H1 (cell line): ENCODE data around the gene DRC7.

Source experiments
- EP300 ChIP-seq, 2 experiments: IDR thresholded peaks; 1 replicate in 1 of 2; 2 replicates in 1 of 2; pipeline ENCODE4 v1.6.1; 2011 to 2012; ENCODE audit warnings: low read depth in 2 of 2, low read length in 2 of 2, mild to moderate bottlenecking in 2 of 2, borderline replicate concordance in 1 of 2, inconsistent platforms in 1 of 2, moderate library complexity in 1 of 2
- JUND ChIP-seq: IDR thresholded peaks from 2 replicates; pipeline ENCODE4 v1.6.1; 2011; ENCODE audit warnings: mild to moderate bottlenecking, improper control_type of control experiment, low read length
- POLR2A ChIP-seq, 2 experiments: IDR thresholded peaks; 1 replicate in 1 of 2; 2 replicates in 1 of 2; pipeline ENCODE4 v1.6.1; 2011; ENCODE audit warnings: low read depth in 2 of 2, low read length in 2 of 2, mild to moderate bottlenecking in 2 of 2; ENCODE audit errors: control extremely low read depth in 1 of 2
- RAD21 ChIP-seq, 2 experiments: IDR thresholded peaks in 1 of 2; conservative IDR thresholded peaks in 1 of 2; 2 replicates each; pipeline ENCODE4 v1.6.1; 2011; ENCODE audit warnings: low read depth in 2 of 2, low read length in 2 of 2, improper control_type of control experiment in 1 of 2, inconsistent platforms in 1 of 2, mild to moderate bottlenecking in 1 of 2, moderate library complexity in 1 of 2
- TEAD4 ChIP-seq: IDR thresholded peaks from 2 replicates; pipeline ENCODE4 v1.6.1; 2012; ENCODE audit warnings: low read depth, low read length, inconsistent platforms, mixed read lengths
- YY1 ChIP-seq: IDR thresholded peaks from 2 replicates; pipeline ENCODE4 v1.6.1; 2011; ENCODE audit warnings: low read depth, mild to moderate bottlenecking, low read length
- TF ChIP-seq, protein P1 (sequence below), 3 experiments: IDR thresholded peaks; 1 replicate in 2 of 3; 2 replicates in 1 of 3; pipeline versions ENCODE4 v1.5.1 to v1.6.1; 2011; ENCODE audit warnings: low read length in 3 of 3, mild to moderate bottlenecking in 3 of 3, inconsistent platforms in 2 of 3, low read depth in 1 of 3, moderate library complexity in 1 of 3; ENCODE audit not compliant: insufficient read depth in 1 of 3; ENCODE audit errors: control extremely low read depth in 1 of 3

DNA sequence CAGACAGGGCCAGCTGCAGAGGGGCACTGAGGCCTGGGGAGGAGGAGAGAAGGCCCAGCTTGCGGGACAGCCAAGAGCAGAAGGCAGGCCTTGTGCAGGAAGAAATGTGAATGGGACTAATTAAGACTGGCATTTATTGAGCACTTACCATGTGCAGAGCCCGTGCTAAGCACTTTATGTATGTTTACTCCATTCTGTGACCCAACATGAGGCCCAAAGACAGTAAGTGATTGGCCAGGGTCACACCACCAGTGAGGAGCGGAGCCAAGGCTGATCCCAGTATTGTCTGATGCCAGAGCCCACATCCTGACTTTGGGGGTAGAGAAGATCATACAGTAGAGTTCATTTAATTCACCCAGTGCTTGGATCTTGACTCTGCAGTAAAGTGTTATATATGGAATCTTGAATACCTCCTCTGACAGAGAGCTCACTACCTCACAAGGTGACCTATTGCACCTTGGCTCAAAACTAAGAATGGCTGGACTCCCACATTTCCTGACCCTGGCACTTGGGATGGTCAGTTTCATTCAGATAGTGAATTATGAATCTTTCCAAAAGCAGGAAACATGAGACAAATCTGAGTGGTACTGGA, 54.6 kb downstream of the DRC7 start:
- TF ChIP-seq RAD21 (IDR thresholded peaks at IDR 0.05 in 1 of 2, conservative IDR thresholded peaks at IDR 0.05 in 1 of 2; ENCODE audit: low read depth in 2 of 2, low read length in 2 of 2) (no peak), TEAD4 (no peak), YY1 (no peak), EP300 (IDR thresholded peaks at IDR 0.05; ENCODE audit: borderline replicate concordance in 1 of 2, low read depth in 2 of 2, low read length in 2 of 2) (no peak), JUND (no peak), POLR2A (IDR thresholded peaks at IDR 0.05; ENCODE audit: control extremely low read depth in 1 of 2, low read depth in 2 of 2, low read length in 2 of 2) (no peak)
- TF ChIP-seq, protein P1, sequence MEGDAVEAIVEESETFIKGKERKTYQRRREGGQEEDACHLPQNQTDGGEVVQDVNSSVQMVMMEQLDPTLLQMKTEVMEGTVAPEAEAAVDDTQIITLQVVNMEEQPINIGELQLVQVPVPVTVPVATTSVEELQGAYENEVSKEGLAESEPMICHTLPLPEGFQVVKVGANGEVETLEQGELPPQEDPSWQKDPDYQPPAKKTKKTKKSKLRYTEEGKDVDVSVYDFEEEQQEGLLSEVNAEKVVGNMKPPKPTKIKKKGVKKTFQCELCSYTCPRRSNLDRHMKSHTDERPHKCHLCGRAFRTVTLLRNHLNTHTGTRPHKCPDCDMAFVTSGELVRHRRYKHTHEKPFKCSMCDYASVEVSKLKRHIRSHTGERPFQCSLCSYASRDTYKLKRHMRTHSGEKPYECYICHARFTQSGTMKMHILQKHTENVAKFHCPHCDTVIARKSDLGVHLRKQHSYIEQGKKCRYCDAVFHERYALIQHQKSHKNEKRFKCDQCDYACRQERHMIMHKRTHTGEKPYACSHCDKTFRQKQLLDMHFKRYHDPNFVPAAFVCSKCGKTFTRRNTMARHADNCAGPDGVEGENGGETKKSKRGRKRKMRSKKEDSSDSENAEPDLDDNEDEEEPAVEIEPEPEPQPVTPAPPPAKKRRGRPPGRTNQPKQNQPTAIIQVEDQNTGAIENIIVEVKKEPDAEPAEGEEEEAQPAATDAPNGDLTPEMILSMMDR (IDR thresholded peaks at IDR 0.05; ENCODE audit: control extremely low read depth in 1 of 3, insufficient read depth in 1 of 3, low read depth in 1 of 3, low read length in 3 of 3), result no peak
